Measurements from ENCODE around the gene TBC1D13. TPM values are rescaled to one million over a fixed set of nuclear protein-coding genes. Genes with fewer than 3 reads are reported as not detected.
A peak's percentile ranks its signal among the peaks of the same experiment; 100 is the strongest.

TBC1D13 gene
- total and polyA plus RNA-seq, 9 of the 15 experiments (the other 6 are each of a cell fraction or from before 2014, with no cell fraction given): 2.3 to 28.7 (median 11.4) TPM

- Histone ChIP-seq H3K4me1 (replicated peaks in 1 of 2; ENCODE audit: control insufficient read depth in 2 of 2, insufficient read depth in 2 of 2, low read length in 2 of 2) (peaks cover 0 to 3% of the 10 kb centered on the region in 2 experiments; a peak in 3 of 5 replicates), H3K27me3 (ENCODE audit: control insufficient read depth in 2 of 2, insufficient read depth in 2 of 2, low read length in 2 of 2) (no peaks in the 10 kb centered on the region), H3K9me1 (ENCODE audit: control insufficient read depth, insufficient read depth, low read length) (no peaks in the 10 kb centered on the region), H3K79me2 (ENCODE audit: control insufficient read depth, insufficient read depth, low read length) (no peaks in the 10 kb centered on the region), H3K9ac (ENCODE audit: insufficient read depth in 1 of 2, low read depth in 2 of 2, low read length in 2 of 2) (no peak overlapping the region), H2AFZ (ENCODE audit: low read depth, low read length) (no peak overlapping the region), H3K36me3 (ENCODE audit: control insufficient read depth, insufficient read depth, low read length) (peaks cover 51% of the 10 kb centered on the region; the same call in 2 of the 3 replicates), H3K27ac (ENCODE audit: extremely low read depth, low read depth, low read length) (no peak overlapping the region), H3K4me2 (ENCODE audit: insufficient read depth, low read length) (no peak overlapping the region), H3K9me3 (replicated peaks; ENCODE audit: control insufficient read depth, insufficient read depth, low read depth, low read length) (no peaks in the 10 kb centered on the region), H3K4me3 (no peak overlapping the region), H4K20me1 (replicated peaks; ENCODE audit: control insufficient read depth, insufficient read depth, low read length) (no peaks in the 10 kb centered on the region)
- TF ChIP-seq POLR2B (IDR thresholded peaks at IDR 0.05; ENCODE audit: low read depth, partially characterized antibody) (peak; percentile 7), KLF16 (IDR thresholded peaks at IDR 0.05) (no peak), ZNF263 (CRISPR knock-in tag; IDR thresholded peaks at IDR 0.05; ENCODE audit: borderline replicate concordance) (peak; percentile 82)
- ChIA-PET POLR2A (interaction anchor here (0.7 to 2.3 kb wide), 3 partner anchors 10 to 404 kb away, joined by 3 to 21 read pairs (median 12); partner anchors contain the start of gene ENDOG), CTCF (ENCODE audit: low intra/inter-chr PET ratio) (no interaction called here)
- intact Hi-C loops (cut with micrococcal nuclease) (no loop called here), in situ Hi-C loops (cut with MboI) (no loop called here)
- WGBS (ENCODE audit: insufficient coverage, low coverage, missing lambda C conversion rate): 83% methylated on average over 3 of the region's 3 CpGs
- BruUV-seq (replicated peaks): no TSS peak
- ATAC-seq (no peak), DNase-seq (ENCODE audit: extremely low read depth in 1 of 4, low spot score in 3 of 4) (no peak), FAIRE-seq (no peak)
Measured at GRCh38 chr9:128808543-128808942, 21.5 kb downstream of the TBC1D13 start.

GRCh38 chr9:128809036-128809599 lies 22.1 kb downstream of the TBC1D13 start:
- DNase-seq (ENCODE audit: extremely low read depth in 1 of 4, low spot score in 3 of 4) (no peak), FAIRE-seq (no peak), ATAC-seq (peak; percentile 48; the same call in 2 of the 3 replicates)
- no peak overlapping the region for H3K9ac ChIP-seq (ENCODE audit: insufficient read depth in 1 of 2, low read depth in 2 of 2, low read length in 2 of 2)
- H3K4me2 ChIP-seq (ENCODE audit: insufficient read depth, low read length): no peak overlapping the region
- peaks cover 45% of the 10 kb centered on the region; the same call in 1 of the 3 replicates for H3K36me3 ChIP-seq (ENCODE audit: control insufficient read depth, insufficient read depth, low read length)
- H3K27me3 ChIP-seq (ENCODE audit: control insufficient read depth in 2 of 2, insufficient read depth in 2 of 2, low read length in 2 of 2): no peaks in the 10 kb centered on the region
- H3K4me1 ChIP-seq (replicated peaks in 1 of 2; ENCODE audit: control insufficient read depth in 2 of 2, insufficient read depth in 2 of 2, low read length in 2 of 2): peaks cover 0 to 3% of the 10 kb centered on the region in 2 experiments; a peak in 3 of 5 replicates
- WGBS (ENCODE audit: insufficient coverage, low coverage, missing lambda C conversion rate): 91% methylated on average over 12 of the region's 12 CpGs
- CTCF ChIA-PET (ENCODE audit: low intra/inter-chr PET ratio): no interaction called here
- in situ Hi-C loops (cut with MboI) (no loop called here), intact Hi-C loops (cut with micrococcal nuclease) (no loop called here)
- H2AFZ ChIP-seq (ENCODE audit: low read depth, low read length): no peak overlapping the region
- H3K79me2 ChIP-seq (ENCODE audit: control insufficient read depth, insufficient read depth, low read length): no peaks in the 10 kb centered on the region
- no peak overlapping the region for H3K4me3 ChIP-seq
- TF ChIP-seq CREB3 (tag; conservative IDR thresholded peaks at IDR 0.05; ENCODE audit: low read depth) (no peak), RBFOX2 (IDR thresholded peaks at IDR 0.05; ENCODE audit: low read depth, low read length) (peak; percentile 25; the same call in 1 of the 2 replicates), CBX8 (IDR thresholded peaks at IDR 0.05; ENCODE audit: borderline replicate concordance, extremely low read depth, low read depth, low read length, poor library complexity, severe bottlenecking) (no peak), POLR2G (IDR thresholded peaks at IDR 0.05; ENCODE audit: low read depth, low read length) (0 out of 2 replicates have a peak, but pooled peaks have one; percentile 37)
- H3K27ac ChIP-seq (ENCODE audit: extremely low read depth, low read depth, low read length): no peak overlapping the region
- no TSS peak for BruUV-seq (replicated peaks)
- no peaks in the 10 kb centered on the region for H4K20me1 ChIP-seq (replicated peaks; ENCODE audit: control insufficient read depth, insufficient read depth, low read length)
- H3K9me3 ChIP-seq (replicated peaks; ENCODE audit: control insufficient read depth, insufficient read depth, low read depth, low read length): no peaks in the 10 kb centered on the region
- no peaks in the 10 kb centered on the region for H3K9me1 ChIP-seq (ENCODE audit: control insufficient read depth, insufficient read depth, low read length)
- POLR2A ChIA-PET: interaction anchor here (0.6 to 2.3 kb wide), 4 partner anchors 10 to 403 kb away, joined by 3 to 21 read pairs (median 8); partner anchors contain the start of gene ENDOG
